Skeletal muscle tissue (tissue), 4 donors: Measurements from ENCODE around the gene MCMBP. TPM values are rescaled to one million over a fixed set of nuclear protein-coding genes. Genes with fewer than 3 reads are reported as not detected.
"Not testable (repeated sequence)": the region's sequence is repeated elsewhere in the genome, so short reads cannot be mapped to it uniquely, and the experiment has no call there.

Experiments
- H3K27ac ChIP-seq: one replicate; pipeline ENCODE4 v1.7.0; 2013; ENCODE audit warnings: mild to moderate bottlenecking, low read depth, low read length, inconsistent platforms
- H3K27me3 ChIP-seq, 3 donors: one replicate each; pipeline ENCODE4 v1.7.0; 2013; ENCODE audit warnings: low read length in 3 of 3; ENCODE audit not compliant: control insufficient read depth in 3 of 3, insufficient read depth in 3 of 3
- H3K36me3 ChIP-seq, 3 donors: one replicate each; pipeline ENCODE4 v1.7.0; 2013; ENCODE audit warnings: low read length in 3 of 3; ENCODE audit not compliant: control insufficient read depth in 3 of 3, insufficient read depth in 3 of 3
- H3K4me1 ChIP-seq, 3 donors: one replicate each; pipeline ENCODE4 v1.7.0; 2013; ENCODE audit warnings: low read length in 3 of 3, mild to moderate bottlenecking in 3 of 3; ENCODE audit not compliant: control insufficient read depth in 3 of 3, insufficient read depth in 3 of 3
- H3K4me3 ChIP-seq, 3 donors: one replicate each; pipeline ENCODE4 v1.7.0; 2013; ENCODE audit warnings: low read length in 3 of 3
- H3K9ac ChIP-seq, 3 donors: one replicate each; pipeline ENCODE4 v1.7.0; 2013; ENCODE audit warnings: low read length in 3 of 3, mild to moderate bottlenecking in 3 of 3, moderate library complexity in 2 of 3, low read depth in 1 of 3
- H3K9me3 ChIP-seq, 3 donors: one replicate each; pipeline ENCODE4 v1.7.0; 2013; ENCODE audit warnings: low read length in 3 of 3; ENCODE audit not compliant: control insufficient read depth in 3 of 3
- total RNA-seq: library from RNA; depleted of rRNA; stranded (reverse); fragments of >200 nt; gene quantifications from one replicate; pipeline ENCODE4 v1.2.3, GENCODE V29; 2014
- donor health status: Osteomylitis.

Gene MCMBP
- total RNA-seq, 1 donor from 2014 or later: 35.5 TPM

- H3K4me1 ChIP-seq: peaks cover 15 to 36% (median 23%) of the 10 kb centered on the region in 3 donors
- peak overlapping the region in 1 of 3 donors; percentile 16 for H3K9ac ChIP-seq
- peaks cover 4 to 12% (median 7%) of the 10 kb centered on the region in 3 donors for H3K36me3 ChIP-seq
- no peaks in the 10 kb centered on the region for H3K9me3 ChIP-seq
- no peak overlapping the region for H3K27ac ChIP-seq
- no peaks in the 10 kb centered on the region for H3K27me3 ChIP-seq
- no peak overlapping the region for H3K4me3 ChIP-seq
These were observed 24.5 kb upstream of the MCMBP start for GRCh38 chr10:119896937-119897770.

GRCh38 chr10:119896061-119896655, 23.5 kb upstream of the MCMBP start:
- H3K4me1 ChIP-seq: peaks cover 15 to 36% (median 25%) of the 10 kb centered on the region in 3 donors
- H3K27ac ChIP-seq: no peak overlapping the region
- peak overlapping the region in 1 of 3 donors; percentile 44 for H3K9ac ChIP-seq
- H3K4me3 ChIP-seq: no peak overlapping the region
- H3K27me3 ChIP-seq: no peaks in the 10 kb centered on the region
- no peaks in the 10 kb centered on the region for H3K9me3 ChIP-seq
- peaks cover 4 to 12% (median 7%) of the 10 kb centered on the region in 3 donors for H3K36me3 ChIP-seq

- Histone ChIP-seq H3K4me3 (peak overlapping the region in 2 of 3 donors; percentile 11 to 16), H3K9ac (no peak overlapping the region), H3K36me3 (peaks cover 4 to 12% (median 7%) of the 10 kb centered on the region in 3 donors), H3K4me1 (peaks cover 15 to 36% (median 25%) of the 10 kb centered on the region in 3 donors), H3K9me3 (no peaks in the 10 kb centered on the region), H3K27me3 (no peaks in the 10 kb centered on the region), H3K27ac (no peak overlapping the region)
These were observed 21.3 kb upstream of the MCMBP start for GRCh38 chr10:119893845-119894427.

GRCh38 chr10:119893074-119893473, 20.4 kb upstream of the MCMBP start:
- Histone ChIP-seq H3K36me3 (peaks cover 0 to 3% (median 0%) of the 10 kb centered on the region in 3 donors), H3K27me3 (no peaks in the 10 kb centered on the region), H3K4me1 (peaks cover 15 to 36% (median 25%) of the 10 kb centered on the region in 3 donors), H3K9me3 (no peaks in the 10 kb centered on the region), H3K4me3 (peak overlapping the region; percentile 94 to 97 (median 94)), H3K9ac (peak overlapping the region; percentile 92 to 96 (median 95)), H3K27ac (peak overlapping the region; percentile 91)

- peak within 1 kb of the TSS; percentile 91 for H3K27ac ChIP-seq
- peak within 1 kb of the TSS; percentile 94 to 97 (median 94) for H3K4me3 ChIP-seq
- H3K27me3 ChIP-seq: no peaks in the 10 kb centered on the region
- H3K9me3 ChIP-seq: no peaks in the 10 kb centered on the region
- H3K9ac ChIP-seq: peak within 1 kb of the TSS; percentile 92 to 96 (median 95)
- peaks cover 15 to 36% (median 25%) of the 10 kb centered on the region in 3 donors for H3K4me1 ChIP-seq
- H3K36me3 ChIP-seq: peaks cover 0 to 3% (median 0%) of the 10 kb centered on the region in 3 donors
These were observed 19.8 kb upstream of the MCMBP start, which contains the start of gene SEC23IP for GRCh38 chr10:119892188-119893065. Gene SEC23IP, plus strand, starts transcription at chr10:119892730. Its CDS starts 53 bp downstream, at chr10:119892783.

- not testable (repeated sequence) for H3K36me3 ChIP-seq, H3K27me3 ChIP-seq, H3K9me3 ChIP-seq, H3K27ac ChIP-seq
- Histone ChIP-seq H3K9ac (peak overlapping the region; percentile 86 to 96 (median 92)), H3K4me3 (peak overlapping the region; percentile 94 to 97 (median 94)), H3K4me1 (peaks cover 15 to 31% (median 25%) of the 10 kb centered on the region in 3 donors)
These were observed 19.2 kb upstream of the MCMBP start for GRCh38 chr10:119891849-119892187.

DNA sequence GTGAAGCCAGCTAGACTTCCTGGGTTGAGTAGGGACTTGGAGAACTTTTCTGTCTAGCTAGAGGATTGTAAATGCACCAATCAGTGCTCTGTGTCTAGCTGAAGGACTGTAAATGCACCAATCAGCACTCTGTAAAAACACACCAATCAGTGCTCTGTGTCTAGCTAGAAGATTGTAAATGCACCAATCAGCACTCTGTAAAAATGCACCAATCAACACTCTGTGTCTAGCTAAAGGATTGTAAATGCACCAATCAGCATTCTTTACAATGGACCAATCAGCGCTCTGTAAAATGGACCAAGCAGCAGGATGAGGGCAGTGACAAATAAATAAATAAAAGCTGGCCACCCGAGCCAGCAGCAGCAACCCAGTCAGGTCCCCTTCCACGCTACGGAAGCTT, 17.7 kb upstream of the MCMBP start:
- H3K9ac ChIP-seq, H3K4me3 ChIP-seq, H3K27me3 ChIP-seq, H3K9me3 ChIP-seq, H3K27ac ChIP-seq, H3K36me3 ChIP-seq: not testable (repeated sequence)
- peaks cover 9 to 19% (median 18%) of the 10 kb centered on the region in 3 donors for H3K4me1 ChIP-seq

DNA sequence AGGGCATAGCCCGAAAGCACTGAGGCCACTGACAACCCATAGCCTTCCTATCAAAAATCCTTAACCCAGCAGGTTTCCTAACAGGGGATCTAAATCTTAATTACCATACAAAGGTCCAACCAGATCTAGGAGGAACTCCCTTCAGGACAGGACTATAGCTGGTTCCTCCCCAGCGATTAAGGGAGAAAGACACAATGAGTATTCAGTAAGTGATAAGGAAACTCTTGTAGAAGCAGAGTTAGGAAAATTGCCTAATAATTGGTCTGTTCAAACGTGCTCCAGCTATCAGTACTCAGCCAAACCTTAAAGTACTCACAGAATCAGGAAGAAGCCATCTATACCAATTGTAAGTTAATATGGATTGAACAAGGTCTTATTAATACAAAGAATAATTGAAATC, 16.6 kb upstream of the MCMBP start:
- H3K4me1 ChIP-seq: peaks cover 9 to 14% (median 14%) of the 10 kb centered on the region in 3 donors
- not testable (repeated sequence) for H3K4me3 ChIP-seq

GRCh38 chr10:119888715-119889114, 16.1 kb upstream of the MCMBP start:
- H3K27me3 ChIP-seq, H3K9me3 ChIP-seq, H3K9ac ChIP-seq, H3K36me3 ChIP-seq, H3K4me1 ChIP-seq, H3K27ac ChIP-seq, H3K4me3 ChIP-seq: not testable (repeated sequence)

More for the DNA sequence above, 16.6 kb upstream of the MCMBP start:
- not testable (repeated sequence) for H3K9me3 ChIP-seq, H3K27ac ChIP-seq, H3K36me3 ChIP-seq, H3K27me3 ChIP-seq, H3K9ac ChIP-seq
